ENCODE results near the gene KRT79.

DNA sequence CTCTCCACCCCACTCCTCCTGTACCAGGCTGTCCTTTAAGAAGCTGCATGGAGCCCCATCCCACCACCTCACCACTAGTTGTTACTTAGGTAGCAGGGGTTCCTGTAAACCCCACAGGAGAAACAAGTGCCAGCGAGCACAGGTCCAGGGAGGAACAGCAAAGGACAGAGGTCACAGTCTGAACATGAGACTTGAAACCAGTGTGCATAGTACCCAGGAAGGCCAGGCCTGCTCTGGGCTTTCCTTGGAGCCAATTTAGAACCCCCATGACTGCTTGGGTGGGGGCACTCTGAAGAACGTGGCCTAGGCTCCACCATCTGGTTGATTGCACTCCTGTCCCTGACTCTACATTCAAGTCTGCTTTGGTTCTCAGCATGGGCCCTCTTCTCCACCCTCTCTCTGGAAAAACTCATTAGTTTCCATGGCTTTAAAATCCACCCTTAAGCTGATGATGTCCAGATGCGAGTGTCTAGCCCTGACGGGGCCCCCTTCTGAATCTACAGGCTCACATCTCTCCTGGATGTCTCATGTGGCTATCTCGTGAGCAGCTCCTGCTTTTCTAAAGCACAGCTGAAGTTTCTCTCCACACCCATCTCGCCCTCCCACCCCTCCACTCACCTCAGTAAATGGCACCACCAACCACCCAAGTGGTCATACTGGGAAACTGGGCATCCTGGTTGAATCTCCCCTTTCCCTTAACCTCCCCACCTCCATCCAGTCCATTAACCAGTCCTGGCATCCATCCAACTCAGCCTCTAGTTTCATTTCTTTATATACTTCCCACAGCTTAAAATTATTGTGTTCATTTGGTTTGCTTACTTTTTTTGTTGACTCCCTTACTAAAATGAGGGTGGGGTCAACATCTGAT is 46.6 kb downstream of the KRT79 start:
- TF ChIP-seq CTCF (IDR thresholded peaks at IDR 0.05) (no peak), POLR2A (IDR thresholded peaks at IDR 0.05) (no peak)

All from testis (tissue), 2 donors.